PC-9 (cell line): ENCODE data around the gene LAPTM5. TPM values are rescaled to one million over a fixed set of nuclear protein-coding genes. Genes with fewer than 3 reads are reported as not detected.

ENCODE experiments used
- BruUV-seq: library from RNA; stranded (reverse); fragments of 400-500 nt; replicated peaks from 2 replicates; lab custom pipeline; 2021; lab: Mats Ljungman, UMichigan
- CTCF ChIA-PET: fragments of 300-600 bp; sonication (Branson Sonifier 250); formaldehyde crosslinking; loops from one replicate; lab custom pipeline; 2022; ENCODE audit warnings: antibody characterized with exemption; lab: Charles Lee
- POLR2A ChIA-PET: fragments of 300-600 bp; sonication (Branson Sonifier 250); formaldehyde crosslinking; loops from one replicate; lab custom pipeline; 2022; ENCODE audit warnings: antibody characterized with exemption; ENCODE audit not compliant: unreplicated experiment; lab: Charles Lee
- DNase-seq, 2 experiments: peaks; one replicate each; pipeline versions ENCODE4 v3.0.0 to v3.0.0-alpha.2; 2015 to 2022; ENCODE audit warnings: mixed read lengths in 1 of 2
- H2AFZ ChIP-seq: fragments of 200-600 bp; sonication (generic); 2 replicates; pipeline ENCODE4 v1.8.1; 2017; ENCODE audit warnings: antibody characterized with exemption
- H3F3A ChIP-seq: fragments of 200-600 bp; sonication (generic); 2 replicates; pipeline ENCODE4 v1.8.1; 2017; ENCODE audit warnings: antibody characterized with exemption, mild to moderate bottlenecking, low read depth; ENCODE audit not compliant: insufficient read depth
- H3K27ac ChIP-seq: fragments of 200-600 bp; sonication (generic); 2 replicates; pipeline ENCODE4 v1.6.1; 2016; ENCODE audit warnings: mixed run types
- H3K27me3 ChIP-seq: fragments of 200-600 bp; sonication (generic); 2 replicates; pipeline ENCODE4 v1.6.1; 2016; ENCODE audit warnings: low read depth, mixed run types; ENCODE audit not compliant: insufficient read depth
- H3K36me3 ChIP-seq: fragments of 200-600 bp; sonication (generic); 2 replicates; pipeline ENCODE4 v1.6.1; 2016; ENCODE audit warnings: low read depth, mixed run types
- H3K4me1 ChIP-seq: fragments of 200-600 bp; sonication (generic); replicated peaks from 2 replicates; pipeline ENCODE4 v1.6.1; 2016; ENCODE audit warnings: mixed run types; ENCODE audit not compliant: insufficient read depth
- H3K4me2 ChIP-seq: fragments of 200-600 bp; sonication (generic); 2 replicates; pipeline ENCODE4 v1.6.1; 2017; ENCODE audit warnings: mixed run types
- H3K4me3 ChIP-seq: fragments of 200-600 bp; sonication (generic); 2 replicates; pipeline ENCODE4 v1.6.1; 2016; ENCODE audit warnings: mixed run types
- H3K79me2 ChIP-seq: fragments of 200-600 bp; sonication (generic); 2 replicates; pipeline ENCODE4 v1.6.1; 2017; ENCODE audit warnings: low read depth, mixed run types
- H3K9me2 ChIP-seq: fragments of 200-600 bp; sonication (generic); 2 replicates; pipeline ENCODE4 v1.8.1; 2017; ENCODE audit warnings: mild to moderate bottlenecking; ENCODE audit not compliant: insufficient read depth
- H3K9me3 ChIP-seq: fragments of 200-600 bp; sonication (generic); 2 replicates; pipeline ENCODE4 v1.8.1; 2016; ENCODE audit warnings: low read depth; ENCODE audit not compliant: insufficient read depth
- H4K20me1 ChIP-seq: fragments of 200-600 bp; sonication (generic); 2 replicates; pipeline ENCODE4 v1.8.1; 2017; ENCODE audit not compliant: insufficient read depth
- CTCF ChIP-seq: fragments of 200-600 bp; sonication (generic); conservative IDR thresholded peaks from 2 replicates; pipeline ENCODE4 v1.6.1; 2017; ENCODE audit warnings: mixed run types, antibody characterized with exemption, mild to moderate bottlenecking, moderate library complexity
- EZH2 ChIP-seq: fragments of 200-600 bp; sonication (generic); IDR thresholded peaks from 2 replicates; pipeline ENCODE4 v1.8.0; 2017; ENCODE audit warnings: antibody characterized with exemption, low read depth
- intact Hi-C: fragments of 100-400 bp; cut with micrococcal nuclease; formaldehyde crosslinking; loops from one replicate; pipeline ENCODE4 v1.10.0; 2022; ENCODE audit not compliant: unreplicated experiment
- total RNA-seq: library from RNA; stranded (reverse); gene quantifications from 2 replicates; pipeline ENCODE4 v1.2.3, GENCODE V29; 2021

Gene LAPTM5
- total RNA-seq, 1 experiment from 2014 or later: 5.0 TPM

GRCh38 chr1:30704271-30704670 is 53.3 kb downstream of the LAPTM5 start:
- no peaks in the 10 kb centered on the region for H4K20me1 ChIP-seq
- H3K36me3 ChIP-seq: no peaks in the 10 kb centered on the region
- no peaks in the 10 kb centered on the region for H3K79me2 ChIP-seq
- BruUV-seq: no TSS peak
- intact Hi-C loops: loop anchor here (10.0 kb wide), 1 partner anchor 1669 kb away; no protein-coding TSS in a partner anchor
- CTCF ChIA-PET: no interaction called here
- DNase-seq: no peak
- POLR2A ChIA-PET: no interaction called here
- H3K27ac ChIP-seq: no peak overlapping the region
- no peak overlapping the region for H2AFZ ChIP-seq
- TF ChIP-seq EZH2 (no peak), CTCF (no peak)
- no peaks in the 10 kb centered on the region for H3F3A ChIP-seq
- no peaks in the 10 kb centered on the region for H3K9me2 ChIP-seq
- H3K9me3 ChIP-seq: no peaks in the 10 kb centered on the region
- H3K4me2 ChIP-seq: no peak overlapping the region
- H3K4me1 ChIP-seq: no peaks in the 10 kb centered on the region
- H3K4me3 ChIP-seq: no peak overlapping the region
- H3K27me3 ChIP-seq: no peaks in the 10 kb centered on the region

- Histone ChIP-seq H3K27ac (no peak overlapping the region), H3K4me1 (no peaks in the 10 kb centered on the region), H3F3A (no peaks in the 10 kb centered on the region), H3K36me3 (no peaks in the 10 kb centered on the region), H2AFZ (no peak overlapping the region), H3K4me2 (no peak overlapping the region), H3K79me2 (no peaks in the 10 kb centered on the region), H3K9me2 (no peaks in the 10 kb centered on the region), H3K9me3 (no peaks in the 10 kb centered on the region), H4K20me1 (no peaks in the 10 kb centered on the region), H3K4me3 (no peak overlapping the region), H3K27me3 (no peaks in the 10 kb centered on the region)
- no peak for DNase-seq
- intact Hi-C loops: loop anchor here (10.0 kb wide), 1 partner anchor 1668 kb away; no protein-coding TSS in a partner anchor
- ChIA-PET CTCF (interaction anchor here (1.0 kb wide), 1 partner anchor 18 kb away, joined by 3 read pairs; no protein-coding TSS in a partner anchor), POLR2A (no interaction called here)
- no TSS peak for BruUV-seq
- TF ChIP-seq CTCF (no peak), EZH2 (no peak)
Measured at GRCh38 chr1:30702823-30703222, 54.8 kb downstream of the LAPTM5 start.

- no peaks in the 10 kb centered on the region for H3K4me1 ChIP-seq
- H3K9me3 ChIP-seq: no peaks in the 10 kb centered on the region
- H3K4me2 ChIP-seq: no peak overlapping the region
- no TSS peak for BruUV-seq
- CTCF ChIA-PET: interaction anchor here (1.1 kb wide), 1 partner anchor 16 kb away, joined by 8 read pairs; no protein-coding TSS in a partner anchor
- no peaks in the 10 kb centered on the region for H3K27me3 ChIP-seq
- H3K4me3 ChIP-seq: no peak overlapping the region
- no peaks in the 10 kb centered on the region for H3K79me2 ChIP-seq
- POLR2A ChIA-PET: no interaction called here
- no peaks in the 10 kb centered on the region for H3K9me2 ChIP-seq
- H3K27ac ChIP-seq: no peak overlapping the region
- no peaks in the 10 kb centered on the region for H4K20me1 ChIP-seq
- no peak overlapping the region for H2AFZ ChIP-seq
- no peaks in the 10 kb centered on the region for H3K36me3 ChIP-seq
- no peak for DNase-seq
- no peaks in the 10 kb centered on the region for H3F3A ChIP-seq
- TF ChIP-seq CTCF (no peak), EZH2 (no peak)
- intact Hi-C loops: loop anchor here (10.0 kb wide), 1 partner anchor 1666 kb away; no protein-coding TSS in a partner anchor
Measured at GRCh38 chr1:30701258-30701633, 56.3 kb downstream of the LAPTM5 start.
